Activated CD8-positive, alpha-beta T cell treated with anti-CD3 and anti-CD28 coated beads for 36 hours (primary cell): ENCODE data around the gene XPA. TPM values are rescaled to one million over a fixed set of nuclear protein-coding genes. Genes with fewer than 3 reads are reported as not detected.

Source experiments
- ATAC-seq: fragments of 200-7000 bp; cut with Tn5 transposase; one replicate; pipeline ENCODE4 v1.10.0; 2021; ENCODE audit warnings: mild to moderate bottlenecking, moderate library complexity
- CTCF ChIA-PET: fragments of 350-600 bp; sonication (Branson Sonifier 250); formaldehyde crosslinking; loops from one replicate; lab custom pipeline; 2021; ENCODE audit warnings: antibody characterized with exemption; lab: Charles Lee
- POLR2A ChIA-PET: fragments of 350-600 bp; sonication (Branson Sonifier 250); formaldehyde crosslinking; loops from one replicate; lab custom pipeline; 2021; ENCODE audit warnings: antibody characterized with exemption; lab: Charles Lee
- DNase-seq: peaks from one replicate; pipeline ENCODE4 v3.0.0-alpha.2; 2020
- H3K27ac Mint-ChIP-seq: one replicate; pipeline ENCODE4 v1.8.0; 2021; ENCODE audit warnings: mild to moderate bottlenecking, mixed read lengths
- H3K27me3 Mint-ChIP-seq: one replicate; pipeline ENCODE4 v1.8.0; 2021; ENCODE audit warnings: mixed read lengths
- H3K36me3 Mint-ChIP-seq: one replicate; pipeline ENCODE4 v1.8.0; 2021; ENCODE audit warnings: low read depth, mixed read lengths
- H3K4me1 Mint-ChIP-seq: one replicate; pipeline ENCODE4 v1.8.0; 2021; ENCODE audit warnings: low read depth, mixed read lengths
- H3K4me3 Mint-ChIP-seq: one replicate; pipeline ENCODE4 v1.8.0; 2021; ENCODE audit warnings: mild to moderate bottlenecking, moderate library complexity, mixed read lengths
- H3K9me3 Mint-ChIP-seq: one replicate; pipeline ENCODE4 v1.8.0; 2021; ENCODE audit warnings: mixed read lengths
- intact Hi-C: fragments of 100-400 bp; cut with micrococcal nuclease; formaldehyde crosslinking; loops from one replicate; pipeline ENCODE4 v1.10.0; 2022
- total RNA-seq, 2 experiments: library from RNA; stranded (reverse); gene quantifications; one replicate each; pipeline ENCODE4 v1.2.3, GENCODE V29; 2021
- TF ChIP-seq, protein P1 (sequence below): fragments of 200-600 bp; IDR thresholded peaks from one replicate; pipeline ENCODE4 v1.8.0; 2022; ENCODE audit warnings: antibody characterized with exemption, mild to moderate bottlenecking

XPA gene
- total RNA-seq, 2 experiments from 2014 or later: 9.8 to 10.9 TPM

DNA sequence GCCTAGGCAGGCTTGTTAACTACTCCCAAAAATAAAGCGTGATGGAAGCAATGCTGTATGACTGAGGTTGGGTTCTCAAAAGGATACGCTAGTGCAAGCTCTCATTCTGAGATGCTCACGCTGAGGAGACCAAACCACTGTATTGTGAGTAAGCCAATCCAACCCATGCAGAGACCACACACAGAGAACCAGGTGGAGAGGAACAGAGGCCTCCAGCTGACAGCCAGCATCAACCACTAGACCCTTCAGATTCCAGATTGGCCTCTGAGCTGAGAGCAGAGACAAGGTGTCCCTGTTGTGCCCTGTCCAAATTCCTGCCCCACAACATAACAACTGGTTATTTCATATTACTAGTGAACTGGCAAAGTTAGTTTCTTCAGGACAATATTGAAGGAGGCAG lies 68.5 kb downstream of the XPA start:
- Mint-ChIP-seq H3K36me3 (peaks cover 9% of the 10 kb centered on the region), H3K27ac (no peak overlapping the region), H3K27me3 (no peaks in the 10 kb centered on the region), H3K9me3 (no peaks in the 10 kb centered on the region), H3K4me1 (peaks cover 31% of the 10 kb centered on the region), H3K4me3 (no peak overlapping the region)
- intact Hi-C loops: no loop called here
- no peak for ATAC-seq
- TF ChIP-seq, protein P1, sequence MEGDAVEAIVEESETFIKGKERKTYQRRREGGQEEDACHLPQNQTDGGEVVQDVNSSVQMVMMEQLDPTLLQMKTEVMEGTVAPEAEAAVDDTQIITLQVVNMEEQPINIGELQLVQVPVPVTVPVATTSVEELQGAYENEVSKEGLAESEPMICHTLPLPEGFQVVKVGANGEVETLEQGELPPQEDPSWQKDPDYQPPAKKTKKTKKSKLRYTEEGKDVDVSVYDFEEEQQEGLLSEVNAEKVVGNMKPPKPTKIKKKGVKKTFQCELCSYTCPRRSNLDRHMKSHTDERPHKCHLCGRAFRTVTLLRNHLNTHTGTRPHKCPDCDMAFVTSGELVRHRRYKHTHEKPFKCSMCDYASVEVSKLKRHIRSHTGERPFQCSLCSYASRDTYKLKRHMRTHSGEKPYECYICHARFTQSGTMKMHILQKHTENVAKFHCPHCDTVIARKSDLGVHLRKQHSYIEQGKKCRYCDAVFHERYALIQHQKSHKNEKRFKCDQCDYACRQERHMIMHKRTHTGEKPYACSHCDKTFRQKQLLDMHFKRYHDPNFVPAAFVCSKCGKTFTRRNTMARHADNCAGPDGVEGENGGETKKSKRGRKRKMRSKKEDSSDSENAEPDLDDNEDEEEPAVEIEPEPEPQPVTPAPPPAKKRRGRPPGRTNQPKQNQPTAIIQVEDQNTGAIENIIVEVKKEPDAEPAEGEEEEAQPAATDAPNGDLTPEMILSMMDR: no peak
- CTCF ChIA-PET: interaction anchor here (1.0 to 7.7 kb wide), 4 partner anchors 10 to 241 kb away, joined by 4 to 81 read pairs (median 7); no protein-coding TSS in a partner anchor
- POLR2A ChIA-PET: interaction anchor here (0.8 kb wide), 1 partner anchor 10 kb away, joined by 3 read pairs; no protein-coding TSS in a partner anchor
- no peak for DNase-seq

DNA sequence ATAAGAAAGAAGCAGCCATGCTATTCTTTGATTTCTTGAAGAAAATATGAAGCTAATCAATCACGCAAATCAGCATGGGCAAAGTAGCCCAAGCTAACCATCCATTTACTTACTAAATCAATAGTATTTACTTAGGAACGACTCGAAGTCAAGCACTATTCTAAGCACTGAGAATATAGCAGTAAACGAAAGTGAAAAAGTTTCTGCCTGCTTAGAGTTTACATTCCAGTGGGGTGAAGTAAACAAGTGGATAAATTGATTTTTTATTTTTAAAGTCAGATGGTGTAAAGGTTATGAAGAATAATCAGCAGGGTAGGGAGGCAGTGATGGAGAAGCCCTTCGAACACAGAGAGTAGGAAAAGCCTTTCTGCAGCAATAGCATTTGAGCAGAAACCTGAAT lies 69.5 kb downstream of the XPA start:
- TF ChIP-seq, protein P1: no peak
- Mint-ChIP-seq H3K9me3 (no peaks in the 10 kb centered on the region), H3K4me3 (no peak overlapping the region), H3K27ac (no peak overlapping the region), H3K27me3 (no peaks in the 10 kb centered on the region), H3K4me1 (peaks cover 31% of the 10 kb centered on the region), H3K36me3 (peaks cover 13% of the 10 kb centered on the region)
- ChIA-PET CTCF (interaction anchor here (1.3 to 7.7 kb wide), 3 partner anchors 11 to 29 kb away, joined by 4 to 81 read pairs (median 10); no protein-coding TSS in a partner anchor), POLR2A (no interaction called here)
- ATAC-seq (no peak), DNase-seq (no peak)
- intact Hi-C loops: no loop called here

DNA sequence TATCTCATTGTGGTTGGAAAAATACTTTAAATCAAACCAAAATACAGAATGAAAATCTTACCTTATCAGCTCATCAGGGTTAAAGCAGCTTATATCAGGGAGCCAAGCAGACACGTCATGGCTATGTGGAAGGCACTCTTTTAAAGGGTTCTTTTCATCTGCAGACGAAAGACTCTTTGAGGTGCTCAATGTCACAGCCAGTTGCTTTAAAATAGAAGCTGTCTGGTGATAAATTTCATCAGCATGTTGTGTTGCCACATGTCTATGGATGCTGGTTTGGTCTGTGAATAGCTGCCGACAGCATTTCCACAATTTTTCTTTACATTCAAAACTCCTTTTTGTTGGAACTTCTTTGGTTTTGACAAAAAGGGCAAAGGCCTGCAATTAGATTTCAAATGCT lies 71.5 kb downstream of the XPA start:
- intact Hi-C loops: no loop called here
- ChIA-PET CTCF (interaction anchor here (0.9 kb wide), 1 partner anchor 27 kb away, joined by 3 read pairs; no protein-coding TSS in a partner anchor), POLR2A (no interaction called here)
- ATAC-seq: no peak
- Mint-ChIP-seq H3K27me3 (no peaks in the 10 kb centered on the region), H3K9me3 (no peaks in the 10 kb centered on the region), H3K4me3 (no peak overlapping the region), H3K36me3 (peaks cover 23% of the 10 kb centered on the region), H3K4me1 (peaks cover 22% of the 10 kb centered on the region), H3K27ac (no peak overlapping the region)
- no peak for DNase-seq
- TF ChIP-seq, protein P1: no peak

Other genes starting within 250 kb of the XPA start
- gene TMOD1, start 195.7 kb downstream of the XPA start, total RNA-seq: under 1 TPM; 0.47 to 0.60 TPM
- gene TSTD2, start 64.0 kb downstream of the XPA start, total RNA-seq: 10 to 100 TPM; 15.2 to 15.3 TPM
- gene NCBP1, start 63.5 kb downstream of the XPA start, total RNA-seq: 10 to 100 TPM; 37.6 to 41.7 TPM
- gene FOXE1, start 155.9 kb upstream of the XPA start, total RNA-seq: under 1 TPM in 1 of 2 experiments, not detected in 1; 0.09 TPM
- gene TRMO, start 225.2 kb upstream of the XPA start, total RNA-seq: 10 to 100 TPM; 12.6 to 13.3 TPM
- 1 to 10 TPM; 1.2 to 1.4 TPM for gene HEMGN, start 240.8 kb upstream of the XPA start, total RNA-seq